CD8-positive, alpha-beta memory T cell (primary cell): ENCODE measurements around the gene CCDC18. TPM values are rescaled to one million over a fixed set of nuclear protein-coding genes. Genes with fewer than 3 reads are reported as not detected.
A peak's percentile ranks its signal among the peaks of the same experiment; 100 is the strongest.

Experiments used
- CTCF ChIA-PET: fragments of 350-600 bp; sonication (Branson Sonifier 250); formaldehyde crosslinking; loops from one replicate; lab custom pipeline; 2021; ENCODE audit warnings: antibody characterized with exemption; lab: Charles Lee
- POLR2A ChIA-PET: fragments of 350-600 bp; sonication (Branson Sonifier 250); formaldehyde crosslinking; loops from one replicate; lab custom pipeline; 2021; ENCODE audit warnings: antibody characterized with exemption; lab: Charles Lee
- DNase-seq, 5 donors: peaks; one replicate each; pipeline versions ENCODE4 v3.0.0 to v3.0.0-alpha.2; 2020 to 2022; ENCODE audit warnings: mixed read lengths in 1 of 5
- H3K27ac ChIP-seq: one replicate; pipeline ENCODE4 v1.7.0; 2013; ENCODE audit warnings: low read depth, mild to moderate bottlenecking, low read length, moderate library complexity
- H3K27me3 ChIP-seq: 2 replicates; pipeline ENCODE4 v1.7.0; 2013; ENCODE audit warnings: low read length, mild to moderate bottlenecking; ENCODE audit not compliant: insufficient read depth, poor library complexity, severe bottlenecking
- H3K36me3 ChIP-seq: 2 replicates; pipeline ENCODE4 v1.7.0; 2013; ENCODE audit warnings: mild to moderate bottlenecking, low read length, moderate library complexity; ENCODE audit not compliant: insufficient read depth
- H3K4me1 ChIP-seq: 2 replicates; pipeline ENCODE4 v1.7.0; 2013; ENCODE audit warnings: mild to moderate bottlenecking, low read length, moderate library complexity; ENCODE audit not compliant: insufficient read depth
- H3K4me3 ChIP-seq: 2 replicates; pipeline ENCODE4 v1.7.0; 2013; ENCODE audit warnings: mild to moderate bottlenecking, low read length
- H3K9me3 ChIP-seq: 2 replicates; pipeline ENCODE4 v1.7.0; 2013; ENCODE audit warnings: mild to moderate bottlenecking, low read length
- H3K27ac Mint-ChIP-seq, 8 donors: one replicate each; pipeline ENCODE4 v1.8.0; 2020 to 2021; ENCODE audit warnings: mixed read lengths in 8 of 8, mild to moderate bottlenecking in 6 of 8, inconsistent platforms in 3 of 8, moderate library complexity in 3 of 8
- H3K27me3 Mint-ChIP-seq, 2 donors: one replicate each; pipeline ENCODE4 v1.8.0; 2020 to 2021; ENCODE audit warnings: mixed read lengths in 2 of 2, mild to moderate bottlenecking in 1 of 2, moderate library complexity in 1 of 2
- H3K36me3 Mint-ChIP-seq, 3 donors: one replicate each; pipeline ENCODE4 v1.8.0; 2020 to 2021; ENCODE audit warnings: mixed read lengths in 3 of 3, inconsistent platforms in 1 of 3, mild to moderate bottlenecking in 1 of 3
- H3K4me1 Mint-ChIP-seq, 3 donors: one replicate each; pipeline ENCODE4 v1.8.0; 2020 to 2021; ENCODE audit warnings: mixed read lengths in 3 of 3, inconsistent platforms in 1 of 3, mild to moderate bottlenecking in 1 of 3
- H3K4me3 Mint-ChIP-seq, 7 donors: one replicate each; pipeline ENCODE4 v1.8.0; 2020 to 2021; ENCODE audit warnings: mixed read lengths in 7 of 7, mild to moderate bottlenecking in 6 of 7, moderate library complexity in 4 of 7, inconsistent platforms in 2 of 7
- H3K9me3 Mint-ChIP-seq, 5 donors: one replicate each; pipeline ENCODE4 v1.8.0; 2020 to 2022; ENCODE audit warnings: mixed read lengths in 5 of 5, mild to moderate bottlenecking in 3 of 5, moderate library complexity in 2 of 5, inconsistent platforms in 1 of 5
- polyA plus RNA-seq: library from polyadenylated mRNA; unstranded; fragments of 300-500 nt; fragmentation: Illumina TruSeq; gene quantifications from one replicate; pipeline ENCODE4 v1.2.3, GENCODE V29; 2021
- total RNA-seq, 2 experiments: library from RNA; stranded (reverse); gene quantifications; one replicate each; pipeline ENCODE4 v1.2.3, GENCODE V29; 2021

Gene CCDC18
- total and polyA plus RNA-seq, 3 experiments from 2014 or later = 9.6 to 11.5 (median 10.7) TPM

- Mint-ChIP-seq H3K27me3 (no peaks in the 10 kb centered on the region), H3K36me3 (peaks cover 0 to 24% (median 5%) of the 10 kb centered on the region in 3 donors), H3K9me3 (no peaks in the 10 kb centered on the region), H3K4me1 (peaks cover 0 to 4% (median 1%) of the 10 kb centered on the region in 3 donors), H3K4me3 (no peak overlapping the region), H3K27ac (peak overlapping the region in 3 of 8 donors; percentile 1 to 64 (median 11))
- ChIA-PET POLR2A (no interaction called here), CTCF (no interaction called here)
- DNase-seq = no peak
- Histone ChIP-seq H3K36me3 (peaks cover 5% of the 10 kb centered on the region), H3K4me3 (no peak overlapping the region), H3K4me1 (no peaks in the 10 kb centered on the region), H3K27me3 (no peaks in the 10 kb centered on the region), H3K27ac (no peak overlapping the region), H3K9me3 (no peaks in the 10 kb centered on the region)
Observed at GRCh38 chr1:93143136-93143535, 37.4 kb upstream of the CCDC18 start.

- no peak overlapping the region for H3K4me3 Mint-ChIP-seq
- CTCF ChIA-PET = no interaction called here
- H3K4me1 Mint-ChIP-seq = peaks cover 0 to 4% (median 1%) of the 10 kb centered on the region in 3 donors
Observed at GRCh38 chr1:93143769-93144168, 36.8 kb upstream of the CCDC18 start.

GRCh38 chr1:93148001-93148400, 32.5 kb upstream of the CCDC18 start:
- peak overlapping the region in 3 of 8 donors; percentile 13 to 51 (median 35) for H3K27ac Mint-ChIP-seq
- ChIA-PET POLR2A (no interaction called here), CTCF (no interaction called here)
- H3K27me3 Mint-ChIP-seq = no peaks in the 10 kb centered on the region
- peaks cover 0 to 46% (median 17%) of the 10 kb centered on the region in 3 donors for H3K36me3 Mint-ChIP-seq
- Histone ChIP-seq H3K36me3 (peaks cover 9% of the 10 kb centered on the region), H3K4me3 (no peak overlapping the region), H3K9me3 (no peaks in the 10 kb centered on the region), H3K27ac (no peak overlapping the region), H3K4me1 (no peaks in the 10 kb centered on the region), H3K27me3 (no peaks in the 10 kb centered on the region)
- H3K4me1 Mint-ChIP-seq = peaks cover 1 to 14% (median 9%) of the 10 kb centered on the region in 3 donors
- no peak overlapping the region for H3K4me3 Mint-ChIP-seq
- H3K9me3 Mint-ChIP-seq = no peaks in the 10 kb centered on the region
- DNase-seq = no peak

More at GRCh38 chr1:93143769-93144168, 36.8 kb upstream of the CCDC18 start:
- Mint-ChIP-seq H3K9me3 (no peaks in the 10 kb centered on the region), H3K27me3 (no peaks in the 10 kb centered on the region), H3K27ac (no peak overlapping the region), H3K36me3 (peaks cover 0 to 24% (median 5%) of the 10 kb centered on the region in 3 donors)
- DNase-seq = no peak
- POLR2A ChIA-PET = interaction anchor here (0.6 kb wide), 1 partner anchor 268 kb away, joined by 3 read pairs; no protein-coding TSS in a partner anchor
- no peaks in the 10 kb centered on the region for H3K27me3 ChIP-seq
- no peaks in the 10 kb centered on the region for H3K4me1 ChIP-seq
- H3K9me3 ChIP-seq = no peaks in the 10 kb centered on the region
- H3K27ac ChIP-seq = no peak overlapping the region
- H3K36me3 ChIP-seq = peaks cover 2% of the 10 kb centered on the region
- H3K4me3 ChIP-seq = no peak overlapping the region

GRCh38 chr1:93150729-93151128, 29.8 kb upstream of the CCDC18 start:
- ChIA-PET CTCF (no interaction called here), POLR2A (no interaction called here)
- Mint-ChIP-seq H3K4me3 (no peak overlapping the region), H3K27ac (peak overlapping the region in 4 of 8 donors; percentile 10 to 86 (median 44)), H3K4me1 (peaks cover 6 to 19% (median 15%) of the 10 kb centered on the region in 3 donors), H3K27me3 (no peaks in the 10 kb centered on the region), H3K9me3 (no peaks in the 10 kb centered on the region), H3K36me3 (peaks cover 0 to 67% (median 21%) of the 10 kb centered on the region in 3 donors)
- H3K4me3 ChIP-seq = no peak overlapping the region
- H3K27me3 ChIP-seq = no peaks in the 10 kb centered on the region
- H3K36me3 ChIP-seq = peaks cover 14% of the 10 kb centered on the region
- H3K27ac ChIP-seq = no peak overlapping the region
- no peak for DNase-seq
- H3K9me3 ChIP-seq = no peaks in the 10 kb centered on the region
- no peaks in the 10 kb centered on the region for H3K4me1 ChIP-seq

GRCh38 chr1:93151474-93151873, 29.1 kb upstream of the CCDC18 start:
- H3K4me3 Mint-ChIP-seq = no peak overlapping the region
- H3K27me3 Mint-ChIP-seq = no peaks in the 10 kb centered on the region
- Histone ChIP-seq H3K9me3 (no peaks in the 10 kb centered on the region), H3K27ac (no peak overlapping the region), H3K4me1 (no peaks in the 10 kb centered on the region), H3K4me3 (no peak overlapping the region), H3K36me3 (peaks cover 14% of the 10 kb centered on the region), H3K27me3 (no peaks in the 10 kb centered on the region)
- no peak for DNase-seq
- no peaks in the 10 kb centered on the region for H3K9me3 Mint-ChIP-seq
- H3K4me1 Mint-ChIP-seq = peaks cover 9 to 25% (median 19%) of the 10 kb centered on the region in 3 donors
- peaks cover 0 to 71% (median 24%) of the 10 kb centered on the region in 3 donors for H3K36me3 Mint-ChIP-seq
- POLR2A ChIA-PET = no interaction called here
- H3K27ac Mint-ChIP-seq = peak overlapping the region in 3 of 8 donors; percentile 12 to 69 (median 27)
- CTCF ChIA-PET = no interaction called here

- peak overlapping the region in 3 of 8 donors; percentile 2 to 34 (median 11) for H3K27ac Mint-ChIP-seq
- no peak overlapping the region for H3K4me3 ChIP-seq
- H3K27ac ChIP-seq = no peak overlapping the region
- H3K9me3 Mint-ChIP-seq = no peaks in the 10 kb centered on the region
- POLR2A ChIA-PET = no interaction called here
- no peaks in the 10 kb centered on the region for H3K9me3 ChIP-seq
- peaks cover 0 to 74% (median 24%) of the 10 kb centered on the region in 3 donors for H3K36me3 Mint-ChIP-seq
- no peaks in the 10 kb centered on the region for H3K27me3 ChIP-seq
- H3K4me3 Mint-ChIP-seq = no peak overlapping the region
- peaks cover 10 to 25% (median 19%) of the 10 kb centered on the region in 3 donors for H3K4me1 Mint-ChIP-seq
- DNase-seq = no peak
- no peaks in the 10 kb centered on the region for H3K4me1 ChIP-seq
- H3K36me3 ChIP-seq = peaks cover 14% of the 10 kb centered on the region
- CTCF ChIA-PET = no interaction called here
- H3K27me3 Mint-ChIP-seq = no peaks in the 10 kb centered on the region
Observed at GRCh38 chr1:93152835-93153234, 27.7 kb upstream of the CCDC18 start.

- H3K27ac ChIP-seq = no peak overlapping the region
- peak overlapping the region in 4 of 8 donors; percentile 12 to 65 (median 38) for H3K27ac Mint-ChIP-seq
Observed at GRCh38 chr1:93154898-93155297, 25.6 kb upstream of the CCDC18 start.

GRCh38 chr1:93155335-93155734, 25.2 kb upstream of the CCDC18 start:
- peaks cover 0 to 73% (median 19%) of the 10 kb centered on the region in 3 donors for H3K36me3 Mint-ChIP-seq
- no peaks in the 10 kb centered on the region for H3K9me3 Mint-ChIP-seq
- peaks cover 17% of the 10 kb centered on the region for H3K36me3 ChIP-seq
- H3K4me3 Mint-ChIP-seq = no peak overlapping the region
- no peak overlapping the region for H3K4me3 ChIP-seq
- no peaks in the 10 kb centered on the region for H3K27me3 ChIP-seq
- ChIA-PET POLR2A (no interaction called here), CTCF (interaction anchor here (0.7 kb wide), 1 partner anchor 14 kb away, joined by 3 read pairs; no protein-coding TSS in a partner anchor)
- H3K27ac Mint-ChIP-seq = peak overlapping the region in 4 of 8 donors; percentile 36 to 66 (median 56)
- no peaks in the 10 kb centered on the region for H3K9me3 ChIP-seq
- H3K27me3 Mint-ChIP-seq = no peaks in the 10 kb centered on the region
- H3K4me1 ChIP-seq = no peaks in the 10 kb centered on the region
- no peak overlapping the region for H3K27ac ChIP-seq
- no peak for DNase-seq
- H3K4me1 Mint-ChIP-seq = peaks cover 15 to 29% (median 23%) of the 10 kb centered on the region in 3 donors

More at GRCh38 chr1:93154898-93155297, 25.6 kb upstream of the CCDC18 start:
- no peaks in the 10 kb centered on the region for H3K27me3 Mint-ChIP-seq
- peaks cover 0 to 73% (median 23%) of the 10 kb centered on the region in 3 donors for H3K36me3 Mint-ChIP-seq
- POLR2A ChIA-PET = no interaction called here
- no peaks in the 10 kb centered on the region for H3K27me3 ChIP-seq
- H3K9me3 ChIP-seq = no peaks in the 10 kb centered on the region
- no peaks in the 10 kb centered on the region for H3K4me1 ChIP-seq
- no peaks in the 10 kb centered on the region for H3K9me3 Mint-ChIP-seq
- H3K4me3 Mint-ChIP-seq = no peak overlapping the region
- peaks cover 12 to 25% (median 19%) of the 10 kb centered on the region in 3 donors for H3K4me1 Mint-ChIP-seq
- H3K36me3 ChIP-seq = peaks cover 20% of the 10 kb centered on the region
- DNase-seq = no peak
- no peak overlapping the region for H3K4me3 ChIP-seq
- CTCF ChIA-PET = no interaction called here
